Measurements from ENCODE around the gene GRID1.

- TF ChIP-seq CTCF (IDR thresholded peaks at IDR 0.05 in 2 of 3, conservative IDR thresholded peaks at IDR 0.05 in 1 of 3; ENCODE audit: borderline replicate concordance in 1 of 3, insufficient read depth in 1 of 3, low read depth in 2 of 3, low read length in 2 of 3) (no peak), REST (IDR thresholded peaks at IDR 0.05; ENCODE audit: low read depth) (no peak), ZNF274 (IDR thresholded peaks at IDR 0.05; ENCODE audit: low read depth, low read length) (no peak), POLR2A (IDR thresholded peaks at IDR 0.05; ENCODE audit: borderline replicate concordance, extremely low read depth, insufficient read depth, insufficient read length) (no peak), EZH2phosphoT487 (IDR thresholded peaks at IDR 0.05; ENCODE audit: borderline replicate concordance) (no peak), YY1 (IDR thresholded peaks at IDR 0.05; ENCODE audit: extremely low read depth, insufficient replicate concordance, low read depth, low read length) (no peak), CEBPB (IDR thresholded peaks at IDR 0.05; ENCODE audit: low read depth) (no peak), FOSL1 (IDR thresholded peaks at IDR 0.05; ENCODE audit: low read depth) (no peak), ZBTB33 (IDR thresholded peaks at IDR 0.05; ENCODE audit: extremely low read depth, insufficient replicate concordance, low read length) (no peak), EZH2 (IDR thresholded peaks at IDR 0.05) (no peak)
Measured at GRCh38 chr10:86048571-86048970, 318.0 kb downstream of the GRID1 start.

All from HCT116 (cell line).